Measurements from ENCODE around the gene INSYN2B. TPM values are rescaled to one million over a fixed set of nuclear protein-coding genes. Genes with fewer than 3 reads are reported as not detected.

Gene INSYN2B
- total and polyA plus RNA-seq, 10 donors = 0.09 to 5.5 (median 1.1) TPM

DNA sequence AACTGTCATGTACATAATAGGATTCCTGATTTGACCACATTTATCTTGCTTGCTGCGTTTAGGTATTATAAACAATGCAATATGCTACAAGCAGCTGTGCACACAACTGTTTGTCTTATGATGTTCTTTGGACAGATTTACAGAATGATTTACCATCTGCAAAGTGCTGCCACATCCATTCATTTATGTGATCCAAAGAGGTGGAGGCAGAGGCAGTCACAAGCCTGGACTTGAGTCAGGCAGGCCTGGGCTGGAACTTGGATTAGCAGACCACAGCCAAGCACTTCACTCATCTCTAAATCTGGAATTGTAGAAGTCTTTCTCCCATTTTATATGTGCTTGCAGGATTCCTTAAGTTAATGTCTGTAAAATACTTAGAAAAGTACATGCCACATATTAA is 149.0 kb downstream of the INSYN2B start:
- TF ChIP-seq, protein P1, sequence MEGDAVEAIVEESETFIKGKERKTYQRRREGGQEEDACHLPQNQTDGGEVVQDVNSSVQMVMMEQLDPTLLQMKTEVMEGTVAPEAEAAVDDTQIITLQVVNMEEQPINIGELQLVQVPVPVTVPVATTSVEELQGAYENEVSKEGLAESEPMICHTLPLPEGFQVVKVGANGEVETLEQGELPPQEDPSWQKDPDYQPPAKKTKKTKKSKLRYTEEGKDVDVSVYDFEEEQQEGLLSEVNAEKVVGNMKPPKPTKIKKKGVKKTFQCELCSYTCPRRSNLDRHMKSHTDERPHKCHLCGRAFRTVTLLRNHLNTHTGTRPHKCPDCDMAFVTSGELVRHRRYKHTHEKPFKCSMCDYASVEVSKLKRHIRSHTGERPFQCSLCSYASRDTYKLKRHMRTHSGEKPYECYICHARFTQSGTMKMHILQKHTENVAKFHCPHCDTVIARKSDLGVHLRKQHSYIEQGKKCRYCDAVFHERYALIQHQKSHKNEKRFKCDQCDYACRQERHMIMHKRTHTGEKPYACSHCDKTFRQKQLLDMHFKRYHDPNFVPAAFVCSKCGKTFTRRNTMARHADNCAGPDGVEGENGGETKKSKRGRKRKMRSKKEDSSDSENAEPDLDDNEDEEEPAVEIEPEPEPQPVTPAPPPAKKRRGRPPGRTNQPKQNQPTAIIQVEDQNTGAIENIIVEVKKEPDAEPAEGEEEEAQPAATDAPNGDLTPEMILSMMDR (IDR thresholded peaks at IDR 0.05 in 8 of 11, conservative IDR thresholded peaks at IDR 0.05 in 3 of 11) = no peak
- TF ChIP-seq POLR2AphosphoS5 (IDR thresholded peaks at IDR 0.05) = no peak
- no peak for TF ChIP-seq POLR2A (IDR thresholded peaks at IDR 0.05)
- H3K27me3 ChIP-seq (replicated peaks in 1 of 7) = no peaks in the 10 kb centered on the region
- 87 to 100% (median 96%) methylated on average over 1 of the region's 1 CpG for WGBS, 5 donors
- H3K4me1 ChIP-seq = peaks cover 0 to 21% (median 4%) of the 10 kb centered on the region in 6 donors
- peaks cover 0 to 19% (median 0%) of the 10 kb centered on the region in 6 donors for H3K36me3 ChIP-seq
- intact Hi-C loops (cut with DNase I; ENCODE audit: low total_unique reads) = no loop called here
- no peak overlapping the region for H3K4me3 ChIP-seq
- H3K9me3 ChIP-seq = no peaks in the 10 kb centered on the region
- H3K27ac ChIP-seq = no peak overlapping the region
- no peak for DNase-seq

DNA sequence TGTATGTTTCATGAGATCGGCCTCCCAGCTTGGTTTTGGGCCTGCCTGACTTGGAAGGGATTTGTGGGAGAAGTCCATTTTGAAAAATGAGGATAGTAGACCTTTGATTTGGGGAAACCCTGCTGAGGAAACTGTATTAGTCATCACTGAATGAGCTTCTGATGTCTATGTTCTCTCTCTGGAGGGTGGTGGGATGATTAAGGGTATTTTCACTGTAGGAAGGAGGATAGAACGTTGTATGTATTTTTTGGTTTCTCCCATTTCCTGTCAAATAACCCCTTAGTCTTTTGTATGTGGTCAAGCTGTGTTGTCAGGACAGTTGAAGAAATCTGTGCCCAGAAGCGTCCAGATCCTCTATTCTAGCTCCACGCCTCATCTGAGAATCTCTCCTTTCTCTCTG is 151.9 kb downstream of the INSYN2B start:
- H3K4me3 ChIP-seq = no peak overlapping the region
- no peak overlapping the region for H3K27ac ChIP-seq
- no peaks in the 10 kb centered on the region for H3K9me3 ChIP-seq
- no peak for TF ChIP-seq POLR2A (IDR thresholded peaks at IDR 0.05)
- TF ChIP-seq POLR2AphosphoS5 (IDR thresholded peaks at IDR 0.05) = no peak
- TF ChIP-seq, protein P1 (IDR thresholded peaks at IDR 0.05 in 8 of 11, conservative IDR thresholded peaks at IDR 0.05 in 3 of 11) = no peak
- intact Hi-C loops (cut with DNase I; ENCODE audit: low total_unique reads) = no loop called here
- peaks cover 0 to 16% (median 3%) of the 10 kb centered on the region in 6 donors for H3K4me1 ChIP-seq
- no peaks in the 10 kb centered on the region for H3K27me3 ChIP-seq (replicated peaks in 1 of 7)
- 68 to 85% (median 80%) methylated on average over 4 of the region's 4 CpGs for WGBS, 5 donors
- peaks cover 0 to 28% (median 0%) of the 10 kb centered on the region in 6 donors for H3K36me3 ChIP-seq
- no peak for DNase-seq

DNA sequence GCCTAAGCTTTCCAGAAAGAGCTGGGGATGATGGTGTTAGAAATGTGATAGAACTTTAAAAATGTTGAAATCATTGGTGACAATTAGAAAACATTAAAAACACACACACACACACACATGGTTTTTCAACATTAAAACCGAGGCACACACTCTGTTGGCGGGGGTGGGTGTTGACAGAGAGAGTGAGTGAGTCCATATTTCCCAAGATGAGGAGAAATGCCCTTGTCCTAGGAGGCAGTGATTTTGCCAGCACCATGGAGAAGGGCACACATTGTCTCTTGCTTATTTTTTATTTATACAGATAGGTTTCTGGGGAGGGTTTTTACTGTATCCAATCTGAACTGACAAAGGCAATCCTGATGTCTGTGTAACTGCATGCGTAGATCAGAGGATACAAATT is 152.5 kb downstream of the INSYN2B start:
- H3K27me3 ChIP-seq (replicated peaks in 1 of 7) = no peaks in the 10 kb centered on the region
- H3K4me3 ChIP-seq = no peak overlapping the region
- no peak overlapping the region for H3K27ac ChIP-seq
- intact Hi-C loops (cut with DNase I; ENCODE audit: low total_unique reads) = no loop called here
- no peak for DNase-seq
- H3K4me1 ChIP-seq = peaks cover 0 to 10% (median 3%) of the 10 kb centered on the region in 6 donors
- no peaks in the 10 kb centered on the region for H3K9me3 ChIP-seq
- TF ChIP-seq, protein P1 (IDR thresholded peaks at IDR 0.05 in 8 of 11, conservative IDR thresholded peaks at IDR 0.05 in 3 of 11) = no peak
- TF ChIP-seq POLR2A (IDR thresholded peaks at IDR 0.05) (no peak), POLR2AphosphoS5 (IDR thresholded peaks at IDR 0.05) (no peak)
- 84 to 94% (median 88%) methylated on average over 3 of the region's 3 CpGs for WGBS, 5 donors
- peaks cover 0 to 28% (median 0%) of the 10 kb centered on the region in 6 donors for H3K36me3 ChIP-seq

DNA sequence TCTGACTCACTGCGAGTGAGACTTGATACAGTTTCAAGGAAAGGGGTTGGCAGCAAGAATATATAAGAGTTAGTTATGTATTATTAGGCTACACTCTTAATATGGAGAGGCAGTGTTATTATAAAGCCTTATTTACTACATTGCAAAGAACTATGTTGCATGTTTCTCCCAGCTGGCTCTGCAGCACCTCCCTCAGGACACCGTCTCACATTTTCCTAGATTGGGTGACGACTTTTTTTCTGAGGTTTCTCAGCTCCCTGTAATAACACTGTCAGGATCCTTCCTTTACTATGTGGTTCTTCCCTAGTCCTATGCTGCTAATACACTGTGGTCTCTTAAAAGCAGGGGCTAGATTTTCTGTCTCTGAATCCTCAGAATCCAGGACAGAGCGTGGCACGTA is 153.7 kb downstream of the INSYN2B start:
- DNase-seq = no peak
- intact Hi-C loops (cut with DNase I; ENCODE audit: low total_unique reads) = no loop called here
- Histone ChIP-seq H3K27me3 (replicated peaks in 1 of 7) (no peaks in the 10 kb centered on the region), H3K27ac (no peak overlapping the region), H3K4me3 (no peak overlapping the region), H3K4me1 (no peaks in the 10 kb centered on the region), H3K9me3 (no peaks in the 10 kb centered on the region), H3K36me3 (peaks cover 0 to 27% (median 0%) of the 10 kb centered on the region in 6 donors)
- WGBS, 5 donors = 82 to 92% (median 83%) methylated on average over 5 of the region's 5 CpGs
- TF ChIP-seq, protein P1 (IDR thresholded peaks at IDR 0.05 in 8 of 11, conservative IDR thresholded peaks at IDR 0.05 in 3 of 11) = no peak
- no peak for TF ChIP-seq POLR2AphosphoS5 (IDR thresholded peaks at IDR 0.05)
- TF ChIP-seq POLR2A (IDR thresholded peaks at IDR 0.05) = no peak

Measured in spleen (tissue), 11 donors.